Thymus (tissue), 11 donors: ENCODE measurements around the gene ZNF772. TPM values are rescaled to one million over a fixed set of nuclear protein-coding genes. Genes with fewer than 3 reads are reported as not detected.
"Not testable (repeated sequence)": the region's sequence is repeated elsewhere in the genome, so short reads cannot be mapped to it uniquely, and the experiment has no call there.

Source experiments
- DNase-seq, 9 donors: peaks; one replicate each; pipeline ENCODE4 v3.0.0-alpha.2; 2013; ENCODE audit warnings: low spot score in 9 of 9, low read depth in 6 of 9, missing footprints in 1 of 9
- H3K27ac ChIP-seq, 2 donors: one replicate each; pipeline ENCODE4 v1.5.1; 2013; ENCODE audit warnings: control low read depth in 1 of 2, low read depth in 1 of 2, low read length in 1 of 2, mild to moderate bottlenecking in 1 of 2, moderate library complexity in 1 of 2
- H3K27me3 ChIP-seq, 2 donors: one replicate each; pipeline ENCODE4 v1.5.1; 2013; ENCODE audit warnings: low read length in 1 of 2; ENCODE audit not compliant: control insufficient read depth in 2 of 2, insufficient read depth in 1 of 2
- H3K36me3 ChIP-seq, 2 donors: one replicate each; pipeline ENCODE4 v1.5.1; 2013; ENCODE audit warnings: low read length in 1 of 2, mild to moderate bottlenecking in 1 of 2, moderate library complexity in 1 of 2; ENCODE audit not compliant: control insufficient read depth in 2 of 2, insufficient read depth in 2 of 2
- H3K4me1 ChIP-seq, 2 donors: one replicate each; pipeline ENCODE4 v1.5.1; 2013; ENCODE audit warnings: low read length in 2 of 2; ENCODE audit not compliant: control insufficient read depth in 2 of 2, insufficient read depth in 2 of 2
- H3K4me3 ChIP-seq, 2 donors: one replicate each; pipeline ENCODE4 v1.5.1; 2013; ENCODE audit warnings: low read length in 2 of 2, control low read depth in 1 of 2, mild to moderate bottlenecking in 1 of 2
- H3K9me3 ChIP-seq, 2 donors: one replicate each; pipeline ENCODE4 v1.5.1; 2013; ENCODE audit warnings: low read length in 1 of 2, mild to moderate bottlenecking in 1 of 2; ENCODE audit not compliant: control insufficient read depth in 2 of 2, insufficient read depth in 1 of 2
- WGBS: extraction: QIAGEN DNeasy Blood & Tissue Kit; methylation state at CpG from one replicate; pipeline ENCODE4 v1.1.7; 2013; 5-methylcytosine and 5-hydroxymethylcytosine counted together
- polyA plus RNA-seq: library from polyadenylated mRNA; stranded (reverse); fragments of 200-250 nt; gene quantifications from one replicate; pipeline ENCODE4 v1.2.3, GENCODE V29; 2013
- total RNA-seq: library from RNA; stranded (reverse); fragments of 120-200 nt; gene quantifications from one replicate; pipeline ENCODE4 v1.2.4, GENCODE V29; 2013
- donor health status: healthy.

The ZNF772 gene
- total and polyA plus RNA-seq, 2 donors = 3.6 to 17.0 TPM

DNA sequence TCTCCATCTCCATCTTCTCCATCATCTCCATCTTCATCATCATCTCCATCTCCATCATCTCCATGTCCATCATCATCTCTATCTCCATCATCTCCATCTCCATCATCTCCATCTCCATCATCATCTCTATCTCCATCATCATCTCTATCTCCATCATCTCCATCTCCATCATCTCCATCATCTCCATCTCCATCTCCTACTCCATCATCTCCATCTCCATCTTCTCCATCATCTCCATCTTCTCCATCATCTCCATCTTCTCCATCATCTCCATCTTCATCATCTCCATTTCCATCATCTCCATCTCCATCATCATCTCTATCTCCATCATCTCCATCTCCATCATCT, 21.9 kb upstream of the ZNF772 start:
- H3K4me1 ChIP-seq, H3K4me3 ChIP-seq: not testable (repeated sequence)
- H3K9me3 ChIP-seq = peaks cover 1 to 25% of the 10 kb centered on the region in 2 donors

DNA sequence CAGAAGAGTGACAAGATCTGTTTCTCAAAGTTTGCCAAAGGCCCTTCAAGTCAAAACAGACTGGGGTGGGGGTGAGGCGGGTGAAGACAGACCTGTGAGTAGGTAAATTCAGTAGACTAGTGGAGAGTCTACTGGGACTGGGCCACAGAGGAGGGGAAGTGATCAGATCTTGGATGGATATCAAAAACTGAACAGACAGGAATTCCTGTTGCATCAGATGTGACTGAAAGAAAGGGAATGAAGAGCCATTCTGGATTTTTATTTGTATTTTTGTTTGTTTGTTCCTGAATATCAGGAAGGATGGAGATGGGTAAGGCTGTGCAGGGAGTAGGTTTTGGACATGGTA, 10.9 kb upstream of the ZNF772 start:
- H3K4me1 ChIP-seq, DNase-seq, H3K27me3 ChIP-seq, H3K4me3 ChIP-seq, H3K27ac ChIP-seq, H3K9me3 ChIP-seq: not testable (repeated sequence)
- peaks cover 15 to 27% of the 10 kb centered on the region in 2 donors for H3K36me3 ChIP-seq
- WGBS = no CpG with 5 or more reads among the region's 1 CpG

More for the DNA sequence above, 21.9 kb upstream of the ZNF772 start:
- H3K36me3 ChIP-seq, DNase-seq, H3K27me3 ChIP-seq, H3K27ac ChIP-seq: not testable (repeated sequence)

DNA sequence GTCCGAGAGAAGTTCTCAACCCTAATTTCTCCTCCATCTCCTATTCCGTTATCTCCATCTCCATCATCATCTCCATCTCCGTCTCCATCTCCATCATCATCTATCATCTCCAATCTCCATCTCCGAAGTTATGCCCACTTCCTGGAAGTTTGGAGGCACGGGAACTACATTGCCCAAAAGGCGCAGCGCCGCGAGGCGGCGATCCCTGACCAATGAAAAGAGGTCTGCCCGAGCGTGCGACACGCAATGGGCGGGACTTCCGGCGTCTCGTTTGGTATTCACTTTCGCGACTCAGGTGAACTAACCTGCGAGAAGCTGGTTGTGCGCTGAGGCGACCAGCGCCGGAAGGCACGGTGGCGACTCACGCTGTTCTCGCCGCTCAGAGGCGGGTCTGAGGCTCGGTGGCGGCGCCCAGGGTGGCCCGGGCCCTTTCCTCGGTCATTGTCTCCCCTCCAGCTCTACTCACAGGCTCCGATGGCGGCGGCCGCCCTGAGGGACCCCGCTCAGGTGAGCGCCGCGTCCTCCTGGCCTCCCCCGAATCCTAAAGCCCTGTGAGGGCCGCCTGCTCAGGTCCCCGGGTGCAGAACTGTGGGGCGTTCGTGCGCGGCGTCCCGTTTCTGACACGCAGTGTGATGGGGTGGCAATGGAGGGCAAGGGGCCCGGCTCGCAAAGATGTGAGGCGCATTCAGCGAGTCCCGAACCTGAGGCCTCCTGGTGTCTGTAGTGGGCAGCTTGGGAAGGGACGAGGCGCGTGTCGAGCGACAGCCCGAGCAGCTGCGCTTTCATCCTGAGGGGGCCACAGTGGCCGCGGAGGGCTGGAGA, 10.3 kb upstream of the ZNF772 start, which contains the start of gene ZNF419:
Gene ZNF419 (plus strand): TSS at position 274 of the 822 bp plus-strand sequence. CDS start 201 bp downstream, at position 475.
- not testable (repeated sequence) for H3K4me1 ChIP-seq, H3K27me3 ChIP-seq, H3K9me3 ChIP-seq
- H3K27ac ChIP-seq = peak within 1 kb of the TSS; percentile 36 to 87
- H3K36me3 ChIP-seq = peaks cover 9 to 23% of the 10 kb centered on the region in 2 donors
- WGBS = 2% methylated on average over 58 of the region's 69 CpGs
- peak; percentile 80 to 94 (median 85) for DNase-seq
- peak within 1 kb of the TSS; percentile 66 to 76 for H3K4me3 ChIP-seq

DNA sequence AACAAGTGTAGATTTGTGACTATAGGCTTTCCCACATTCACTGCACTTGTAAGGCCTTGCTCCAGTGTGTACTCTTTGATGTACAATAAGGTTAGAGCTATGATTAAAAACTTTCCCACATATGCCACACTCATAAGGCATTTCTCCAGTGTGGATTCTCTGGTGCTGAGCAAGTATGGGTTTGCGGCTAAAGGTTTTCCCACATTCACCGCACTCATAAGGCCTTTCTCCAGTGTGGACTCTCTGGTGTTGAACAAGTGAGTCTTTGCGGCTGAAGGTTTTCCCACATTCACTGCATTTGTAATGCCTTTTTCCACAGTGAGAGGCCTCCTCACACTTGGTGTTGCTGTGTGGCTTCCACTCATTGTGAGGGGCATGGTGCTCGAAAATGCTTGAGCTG, 3.7 kb downstream of the ZNF772 start:
- Histone ChIP-seq H3K27me3 (no peaks in the 10 kb centered on the region), H3K36me3 (peaks cover 17 to 18% of the 10 kb centered on the region in 2 donors), H3K9me3 (peaks cover 19 to 50% of the 10 kb centered on the region in 2 donors), H3K4me3 (no peak overlapping the region), H3K4me1 (peaks cover 4 to 10% of the 10 kb centered on the region in 2 donors), H3K27ac (no peak overlapping the region)
- WGBS = 98% methylated on average over 4 of the region's 4 CpGs
- DNase-seq = no peak

DNA sequence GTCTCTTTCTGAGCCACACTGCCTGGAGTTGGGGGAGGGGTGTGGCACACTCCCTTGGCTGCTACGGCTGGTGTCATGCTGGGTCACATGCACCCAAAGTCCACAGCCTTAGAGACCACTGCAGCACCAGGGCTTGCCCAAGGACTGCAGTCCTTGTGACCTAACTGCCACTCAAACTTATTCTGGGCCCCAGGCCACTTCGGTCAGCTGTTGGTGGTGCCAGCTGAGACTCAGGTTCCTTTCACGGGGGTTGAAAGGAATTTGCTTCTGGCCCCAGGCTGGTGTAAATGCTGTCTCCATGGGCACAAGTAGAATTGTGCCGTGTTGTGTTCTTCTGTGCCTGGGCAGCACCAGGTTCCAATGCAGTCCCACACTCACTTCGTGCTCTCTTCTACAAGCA, 10.9 kb downstream of the ZNF772 start:
- Histone ChIP-seq H3K4me1 (no peaks in the 10 kb centered on the region), H3K36me3 (no peaks in the 10 kb centered on the region), H3K4me3 (no peak overlapping the region), H3K9me3 (peaks cover 0 to 20% of the 10 kb centered on the region in 2 donors), H3K27ac (no peak overlapping the region), H3K27me3 (no peaks in the 10 kb centered on the region)
- no peak for DNase-seq
- WGBS = 97% methylated on average over 5 of the region's 5 CpGs

DNA sequence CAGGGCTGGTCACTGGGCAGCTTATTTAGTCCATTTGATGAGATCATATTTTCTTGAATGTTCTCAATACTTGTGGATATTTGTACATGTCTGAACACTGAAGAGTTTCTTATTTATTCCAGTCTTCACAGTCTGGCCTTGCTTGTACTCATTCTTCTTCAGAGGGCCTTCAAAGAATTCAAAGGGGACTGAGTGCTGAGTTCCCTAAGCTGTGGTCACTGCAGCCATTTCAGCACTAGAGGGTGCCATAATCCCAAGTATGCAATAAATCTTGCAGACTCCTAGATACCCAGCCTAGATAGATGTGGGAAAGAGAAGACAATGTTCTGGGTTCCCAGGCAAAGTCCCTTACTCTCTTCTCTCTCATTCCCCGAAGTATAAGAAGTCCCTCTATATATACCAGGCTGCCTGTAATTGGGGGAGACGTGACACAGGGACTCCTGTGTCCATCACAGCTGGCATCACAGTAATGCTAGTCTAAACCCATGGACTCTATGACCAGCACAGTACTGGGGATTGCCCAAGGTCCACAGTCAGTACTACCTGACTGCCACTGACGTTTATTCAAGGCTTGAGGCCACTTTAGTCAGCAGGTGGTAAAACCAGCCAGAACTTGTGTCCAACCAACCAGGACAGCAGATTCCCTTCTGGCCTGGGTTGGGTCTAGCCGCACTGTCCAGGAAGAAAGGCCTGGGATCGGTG, 11.5 kb downstream of the ZNF772 start:
- Histone ChIP-seq H3K27me3 (no peaks in the 10 kb centered on the region), H3K4me3 (no peak overlapping the region), H3K36me3 (no peaks in the 10 kb centered on the region), H3K27ac (no peak overlapping the region), H3K9me3 (peaks cover 0 to 20% of the 10 kb centered on the region in 2 donors), H3K4me1 (no peaks in the 10 kb centered on the region)
- WGBS = 74% methylated on average over 5 of the region's 5 CpGs
- peak in 5 of 9 donors; percentile 8 to 59 (median 19) for DNase-seq

DNA sequence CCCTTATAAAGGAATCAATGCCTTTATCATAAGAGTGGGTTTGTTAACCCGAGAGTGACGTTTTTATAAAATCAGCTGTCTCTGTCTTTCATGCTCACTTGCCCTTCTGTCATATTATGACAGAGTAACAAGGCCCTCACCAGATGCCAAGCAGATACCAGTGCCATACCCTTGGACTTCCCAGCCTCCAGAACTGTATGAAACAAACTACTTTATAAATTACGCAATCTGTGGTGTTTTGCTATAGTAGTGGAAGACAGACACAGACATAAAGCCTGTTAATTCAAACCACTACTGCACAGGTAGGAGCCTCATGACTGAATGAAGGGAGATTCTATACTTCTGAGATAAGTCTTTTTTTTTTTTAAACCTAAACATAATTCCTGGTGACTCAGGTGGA, 25.1 kb downstream of the ZNF772 start:
- no peaks in the 10 kb centered on the region for H3K4me1 ChIP-seq
- H3K36me3 ChIP-seq = no peaks in the 10 kb centered on the region
- H3K27me3 ChIP-seq = no peaks in the 10 kb centered on the region
- peaks cover 1 to 8% of the 10 kb centered on the region in 2 donors for H3K9me3 ChIP-seq
- H3K27ac ChIP-seq = no peak overlapping the region
- no peak overlapping the region for H3K4me3 ChIP-seq
- WGBS = 95% methylated on average over 3 of the region's 3 CpGs
- DNase-seq = no peak

DNA sequence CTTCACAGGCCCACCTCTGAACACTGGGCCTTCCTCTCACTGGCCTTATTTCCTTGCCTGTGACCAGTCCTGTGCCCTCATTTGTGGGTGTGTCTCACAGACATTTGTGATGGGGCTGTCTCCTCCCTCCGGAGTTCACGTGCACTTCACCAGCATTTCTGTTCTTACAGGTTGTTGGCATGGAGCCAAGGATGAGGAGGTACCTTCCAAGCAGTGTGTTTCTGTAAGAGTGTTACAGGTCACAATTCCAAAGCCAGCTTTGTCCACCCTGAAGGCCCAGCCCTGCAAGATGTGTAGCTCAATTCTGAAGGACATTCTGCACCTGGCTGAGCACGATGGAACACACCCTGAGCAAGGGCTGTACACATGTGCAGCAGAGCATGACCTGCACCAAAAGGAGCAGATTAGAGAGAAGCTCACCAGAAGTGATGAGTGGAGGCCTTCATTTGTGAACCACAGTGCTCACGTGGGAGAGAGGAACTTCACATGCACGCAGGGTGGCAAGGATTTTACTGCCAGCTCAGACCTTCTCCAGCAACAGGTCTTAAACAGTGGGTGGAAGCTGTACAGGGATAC, 34.2 kb downstream of the ZNF772 start:
- H3K27me3 ChIP-seq = no peaks in the 10 kb centered on the region
- H3K9me3 ChIP-seq = peaks cover 0 to 39% of the 10 kb centered on the region in 2 donors
- WGBS = 86% methylated on average over 5 of the region's 5 CpGs

More for the DNA sequence above, 34.2 kb downstream of the ZNF772 start:
- no peak overlapping the region for H3K4me3 ChIP-seq
- no peaks in the 10 kb centered on the region for H3K4me1 ChIP-seq
- no peak overlapping the region for H3K27ac ChIP-seq
- peaks cover 14 to 22% of the 10 kb centered on the region in 2 donors for H3K36me3 ChIP-seq
- no peak for DNase-seq
